SK-N-MC (cell line): ENCODE data around the gene NFATC2.

Experiments
- EZH2 ChIP-seq: fragments of 200-600 bp; sonication (generic); IDR thresholded peaks from one replicate; pipeline ENCODE4 v1.6.1; 2017; ENCODE audit warnings: antibody characterized with exemption
- FOXP2 ChIP-seq: optimal IDR thresholded peaks from 2 replicates; pipeline ENCODE3; 2011; ENCODE audit warnings: mild to moderate bottlenecking, moderate library complexity; ENCODE audit not compliant: insufficient read depth; ENCODE audit errors: extremely low read length, control extremely low read depth
- POLR2AphosphoS5 ChIP-seq: IDR thresholded peaks from 2 replicates; pipeline ENCODE4 v1.6.1; 2012; ENCODE audit warnings: mild to moderate bottlenecking, low read depth, low read length, borderline replicate concordance

DNA sequence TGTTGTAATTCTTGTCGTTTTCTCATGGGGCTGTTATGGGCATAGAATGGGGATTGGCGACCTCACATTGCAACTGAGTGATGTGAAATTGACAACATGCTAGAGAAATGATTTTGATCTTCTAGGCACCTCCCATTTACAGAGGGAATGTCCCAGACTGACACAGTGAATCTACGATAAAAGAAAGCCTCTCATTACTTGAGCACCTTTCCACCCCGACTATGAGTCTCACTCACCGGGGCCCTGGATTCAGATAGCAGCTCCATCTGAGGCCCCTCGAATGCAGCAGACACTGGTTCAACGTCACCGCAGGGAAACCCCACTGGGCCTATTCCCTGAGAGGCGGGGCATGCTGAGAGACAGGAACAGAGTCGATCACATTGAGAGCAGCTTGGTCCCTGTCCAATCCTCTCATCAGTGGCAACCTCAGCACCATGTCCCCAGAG is 49.1 kb downstream of the NFATC2 start:
- TF ChIP-seq EZH2 (no peak), POLR2AphosphoS5 (no peak), FOXP2 (no peak)
